Measurements from ENCODE around the gene RIIAD1.
"Not testable (repeated sequence)": the region's sequence is repeated elsewhere in the genome, so short reads cannot be mapped to it uniquely, and the experiment has no call there.

RIIAD1 gene

GRCh38 chr1:151733126-151733525 is 11.8 kb downstream of the RIIAD1 start:
- Mint-ChIP-seq H3K36me3 (ENCODE audit: low read depth) (no peaks in the 10 kb centered on the region), H3K27ac (no peak overlapping the region), H3K4me1 (ENCODE audit: low read depth) (peaks cover 10% of the 10 kb centered on the region), H3K9me3 (peaks cover 19% of the 10 kb centered on the region), H3K4me3 (no peak overlapping the region), H3K27me3 (peaks cover 16% of the 10 kb centered on the region)
- intact Hi-C loops (cut with micrococcal nuclease), result no loop called here

- H3K36me3 Mint-ChIP-seq (ENCODE audit: low read depth); H3K27ac Mint-ChIP-seq; H3K4me3 Mint-ChIP-seq: not testable (repeated sequence)
- intact Hi-C loops (cut with micrococcal nuclease), result loop anchor here (2.0 kb wide), 1 partner anchor 293 kb away; no protein-coding TSS in a partner anchor
- peaks cover 23% of the 10 kb centered on the region for H3K9me3 Mint-ChIP-seq
- peaks cover 10% of the 10 kb centered on the region for H3K4me1 Mint-ChIP-seq (ENCODE audit: low read depth)
- H3K27me3 Mint-ChIP-seq, result peaks cover 10% of the 10 kb centered on the region
Observed at GRCh38 chr1:151733995-151734394, 12.7 kb downstream of the RIIAD1 start.

- Mint-ChIP-seq H3K4me3 (no peak overlapping the region), H3K36me3 (ENCODE audit: low read depth) (no peaks in the 10 kb centered on the region), H3K27me3 (peaks cover 12% of the 10 kb centered on the region), H3K4me1 (ENCODE audit: low read depth) (peaks cover 20% of the 10 kb centered on the region), H3K27ac (no peak overlapping the region), H3K9me3 (peaks cover 23% of the 10 kb centered on the region)
- intact Hi-C loops (cut with micrococcal nuclease), result no loop called here
Observed at GRCh38 chr1:151737026-151737425, 15.7 kb downstream of the RIIAD1 start.

GRCh38 chr1:151737479-151737878 is 16.2 kb downstream of the RIIAD1 start:
- intact Hi-C loops (cut with micrococcal nuclease), result no loop called here
- H3K4me3 Mint-ChIP-seq, result no peak overlapping the region
- H3K9me3 Mint-ChIP-seq, result peaks cover 23% of the 10 kb centered on the region

GRCh38 chr1:151739590-151740355 is 18.5 kb downstream of the RIIAD1 start:
- peaks cover 23% of the 10 kb centered on the region for H3K9me3 Mint-ChIP-seq
- no peaks in the 10 kb centered on the region for H3K36me3 Mint-ChIP-seq (ENCODE audit: low read depth)
- H3K4me3 Mint-ChIP-seq, result peak overlapping the region; percentile 11
- intact Hi-C loops (cut with micrococcal nuclease), result no loop called here
- peaks cover 21% of the 10 kb centered on the region for H3K27me3 Mint-ChIP-seq
- peaks cover 16% of the 10 kb centered on the region for H3K4me1 Mint-ChIP-seq (ENCODE audit: low read depth)
- no peak overlapping the region for H3K27ac Mint-ChIP-seq

More at GRCh38 chr1:151737479-151737878, 16.2 kb downstream of the RIIAD1 start:
- Mint-ChIP-seq H3K36me3 (ENCODE audit: low read depth) (no peaks in the 10 kb centered on the region), H3K27me3 (peaks cover 14% of the 10 kb centered on the region), H3K27ac (no peak overlapping the region), H3K4me1 (ENCODE audit: low read depth) (peaks cover 20% of the 10 kb centered on the region)

GRCh38 chr1:151741516-151741915 is 20.2 kb downstream of the RIIAD1 start:
- Mint-ChIP-seq H3K36me3 (ENCODE audit: low read depth) (no peaks in the 10 kb centered on the region), H3K27me3 (peaks cover 37% of the 10 kb centered on the region), H3K4me1 (ENCODE audit: low read depth) (peaks cover 10% of the 10 kb centered on the region), H3K9me3 (peaks cover 20% of the 10 kb centered on the region), H3K4me3 (no peak overlapping the region), H3K27ac (no peak overlapping the region)
- intact Hi-C loops (cut with micrococcal nuclease), result no loop called here

GRCh38 chr1:151756291-151756690 is 35.0 kb downstream of the RIIAD1 start:
- H3K4me1 Mint-ChIP-seq (ENCODE audit: low read depth), result peaks cover 13% of the 10 kb centered on the region
- intact Hi-C loops (cut with micrococcal nuclease), result no loop called here
- H3K9me3 Mint-ChIP-seq, result no peaks in the 10 kb centered on the region
- H3K27me3 Mint-ChIP-seq, result peaks cover 12% of the 10 kb centered on the region
- H3K36me3 Mint-ChIP-seq (ENCODE audit: low read depth), result peaks cover 43% of the 10 kb centered on the region
- no peak overlapping the region for H3K4me3 Mint-ChIP-seq
- no peak overlapping the region for H3K27ac Mint-ChIP-seq

GRCh38 chr1:151759241-151759640 is 37.9 kb downstream of the RIIAD1 start:
- peaks cover 37% of the 10 kb centered on the region for H3K4me1 Mint-ChIP-seq (ENCODE audit: low read depth)
- peaks cover 62% of the 10 kb centered on the region for H3K36me3 Mint-ChIP-seq (ENCODE audit: low read depth)
- H3K27me3 Mint-ChIP-seq, result no peaks in the 10 kb centered on the region
- no peaks in the 10 kb centered on the region for H3K9me3 Mint-ChIP-seq
- H3K27ac Mint-ChIP-seq, result no peak overlapping the region
- intact Hi-C loops (cut with micrococcal nuclease), result no loop called here
- H3K4me3 Mint-ChIP-seq, result no peak overlapping the region

- no peaks in the 10 kb centered on the region for H3K9me3 Mint-ChIP-seq
- H3K27me3 Mint-ChIP-seq, result no peaks in the 10 kb centered on the region
- intact Hi-C loops (cut with micrococcal nuclease), result loop anchor here (10.0 kb wide), 1 partner anchor 74 kb away; the partner anchor contains the start of genes C2CD4D and RORC
- H3K27ac Mint-ChIP-seq, result no peak overlapping the region
- H3K4me1 Mint-ChIP-seq (ENCODE audit: low read depth), result peaks cover 49% of the 10 kb centered on the region
- H3K4me3 Mint-ChIP-seq, result no peak overlapping the region
- peaks cover 62% of the 10 kb centered on the region for H3K36me3 Mint-ChIP-seq (ENCODE audit: low read depth)
Observed at GRCh38 chr1:151760597-151761385, 39.5 kb downstream of the RIIAD1 start.

- no peaks in the 10 kb centered on the region for H3K9me3 Mint-ChIP-seq
- H3K36me3 Mint-ChIP-seq (ENCODE audit: low read depth), result peaks cover 74% of the 10 kb centered on the region
- H3K4me3 Mint-ChIP-seq, result peak within 1 kb of the TSS; percentile 91
- peaks cover 50% of the 10 kb centered on the region for H3K4me1 Mint-ChIP-seq (ENCODE audit: low read depth)
- H3K27me3 Mint-ChIP-seq, result no peaks in the 10 kb centered on the region
- intact Hi-C loops (cut with micrococcal nuclease), result loop anchor here (2.0 to 10.0 kb wide), 2 partner anchors 28 to 72 kb away; partner anchors contain the start of genes C2CD4D, RORC and TDRKH
- peak within 1 kb of the TSS; percentile 94 for H3K27ac Mint-ChIP-seq
Observed at GRCh38 chr1:151762941-151763921, 41.9 kb downstream of the RIIAD1 start, which contains the start of gene MRPL9. Gene MRPL9, minus strand, starts transcription at chr1:151763496. Its CDS starts 17 bp downstream, at chr1:151763479.

GRCh38 chr1:151763990-151764389 is 42.7 kb downstream of the RIIAD1 start:
- intact Hi-C loops (cut with micrococcal nuclease), result loop anchor here (2.0 to 10.0 kb wide), 2 partner anchors 27 to 71 kb away; partner anchors contain the start of genes C2CD4D, RORC and TDRKH
- peaks cover 55% of the 10 kb centered on the region for H3K4me1 Mint-ChIP-seq (ENCODE audit: low read depth)
- H3K9me3 Mint-ChIP-seq, result no peaks in the 10 kb centered on the region
- H3K4me3 Mint-ChIP-seq, result peak overlapping the region; percentile 91
- H3K27me3 Mint-ChIP-seq, result no peaks in the 10 kb centered on the region
- peaks cover 67% of the 10 kb centered on the region for H3K36me3 Mint-ChIP-seq (ENCODE audit: low read depth)
- peak overlapping the region; percentile 94 for H3K27ac Mint-ChIP-seq

- intact Hi-C loops (cut with micrococcal nuclease), result loop anchor here (10.0 kb wide), 1 partner anchor 66 kb away; the partner anchor contains the start of genes C2CD4D and RORC
- Mint-ChIP-seq H3K27ac (peak overlapping the region; percentile 76), H3K36me3 (ENCODE audit: low read depth) (peaks cover 67% of the 10 kb centered on the region), H3K4me3 (peak overlapping the region; percentile 17), H3K4me1 (ENCODE audit: low read depth) (peaks cover 62% of the 10 kb centered on the region)
- H3K27me3 Mint-ChIP-seq, H3K9me3 Mint-ChIP-seq: not testable (repeated sequence)
Observed at GRCh38 chr1:151768351-151769066, 47.2 kb downstream of the RIIAD1 start.

All from dendritic cell treated with granulocyte-macrophage colony-stimulating factor and Interleukin-4, amounts not matched to agents 40 ng/mL and 50 ng/mL, for 4 days (primary cell).